OCI-LY7 (cell line): ENCODE measurements around the gene CRY2. TPM values are rescaled to one million over a fixed set of nuclear protein-coding genes. Genes with fewer than 3 reads are reported as not detected.

ENCODE experiments used
- BruUV-seq: library from RNA; stranded (reverse); fragments of 400-500 nt; replicated peaks from 2 replicates; lab custom pipeline; 2021; lab: Mats Ljungman, UMichigan
- CTCF ChIA-PET: fragments of 300-600 bp; sonication (Branson Sonifier 250); formaldehyde crosslinking; loops from one replicate; lab custom pipeline; 2022; ENCODE audit warnings: antibody characterized with exemption; ENCODE audit not compliant: unreplicated experiment; lab: Charles Lee
- POLR2A ChIA-PET: fragments of 300-600 bp; sonication (Branson Sonifier 250); formaldehyde crosslinking; loops from one replicate; lab custom pipeline; 2022; ENCODE audit warnings: antibody characterized with exemption; lab: Charles Lee
- DNase-seq: peaks from one replicate; pipeline ENCODE4 v3.0.0-alpha.2; 2015; ENCODE audit warnings: low spot score
- H2AFZ ChIP-seq: fragments of 200-600 bp; sonication (generic), shearing (Covaris generic); 2 replicates; pipeline ENCODE4 v1.6.1; 2014; ENCODE audit warnings: mild to moderate bottlenecking, antibody characterized with exemption, low read length, moderate library complexity
- H3K27ac ChIP-seq: fragments of 200-600 bp; sonication (generic); 2 replicates; pipeline ENCODE4 v1.5.1; 2014; ENCODE audit warnings: mixed run types, low read depth, mild to moderate bottlenecking, moderate library complexity, low read length, inconsistent platforms; ENCODE audit not compliant: poor library complexity, severe bottlenecking
- H3K36me3 ChIP-seq: fragments of 200-600 bp; sonication (generic); 2 replicates; pipeline ENCODE4 v1.6.1; 2014; ENCODE audit warnings: mild to moderate bottlenecking, antibody characterized with exemption, low read length, moderate library complexity, mixed read lengths; ENCODE audit not compliant: insufficient read depth
- H3K4me1 ChIP-seq: fragments of 200-600 bp; sonication (generic); 2 replicates; pipeline ENCODE4 v1.5.1; 2014; ENCODE audit warnings: mild to moderate bottlenecking, low read length; ENCODE audit not compliant: insufficient read depth, poor library complexity, severe bottlenecking
- H3K4me2 ChIP-seq: fragments of 200-600 bp; sonication (generic); 2 replicates; pipeline ENCODE4 v1.6.1; 2014; ENCODE audit warnings: mild to moderate bottlenecking, low read length
- H3K4me3 ChIP-seq: fragments of 200-600 bp; sonication (generic); 2 replicates; pipeline ENCODE4 v1.5.1; 2014; ENCODE audit warnings: mild to moderate bottlenecking, low read depth, low read length; ENCODE audit not compliant: poor library complexity, severe bottlenecking
- H3K79me2 ChIP-seq: fragments of 200-600 bp; sonication (generic); 2 replicates; pipeline ENCODE4 v1.6.1; 2016; ENCODE audit warnings: low read depth, mild to moderate bottlenecking, low read length, moderate library complexity, mixed read lengths; ENCODE audit not compliant: insufficient read depth
- H3K9me2 ChIP-seq: fragments of 200-600 bp; sonication (generic); 2 replicates; pipeline ENCODE4 v1.6.1; 2016; ENCODE audit warnings: mild to moderate bottlenecking, low read length, mixed read lengths; ENCODE audit not compliant: insufficient read depth
- H3K9me3 ChIP-seq: fragments of 200-600 bp; sonication (generic); 2 replicates; pipeline ENCODE4 v1.6.1; 2014; ENCODE audit warnings: mild to moderate bottlenecking, mixed run types, low read length, mixed read lengths
- H4K20me1 ChIP-seq: fragments of 200-600 bp; sonication (generic); 2 replicates; pipeline ENCODE4 v1.6.1; 2014; ENCODE audit warnings: mild to moderate bottlenecking, antibody characterized with exemption, low read length, moderate library complexity, mixed read lengths; ENCODE audit not compliant: insufficient read depth
- EZH2phosphoT487 ChIP-seq: fragments of 200-600 bp; sonication (generic); IDR thresholded peaks from 2 replicates; pipeline ENCODE4 v1.6.1; 2018; ENCODE audit warnings: low read depth, borderline replicate concordance, mild to moderate bottlenecking, mixed run types, antibody characterized with exemption, low read length, moderate library complexity, mixed read lengths
- intact Hi-C: fragments of 100-400 bp; cut with micrococcal nuclease; formaldehyde crosslinking; loops from one replicate; pipeline ENCODE4 v1.10.0; 2022; ENCODE audit not compliant: unreplicated experiment
- total RNA-seq, 2 experiments: library from RNA; depleted of rRNA in 1 of 2; stranded (reverse); fragments of >200 nt in 1 of 2; shearing (Covaris generic) in 1 of 2; gene quantifications; 2 replicates each; pipeline ENCODE4 v1.2.3, GENCODE V29; 2014 to 2022
- TF ChIP-seq, protein P1 (sequence below): fragments of 200-600 bp; sonication (generic); conservative IDR thresholded peaks from 2 replicates; pipeline ENCODE4 v1.5.1; 2014; ENCODE audit warnings: mild to moderate bottlenecking, antibody characterized with exemption, low read length, moderate library complexity, mixed read lengths

CRY2 gene
- total RNA-seq, 2 experiments from 2014 or later = 19.2 to 24.6 TPM

DNA sequence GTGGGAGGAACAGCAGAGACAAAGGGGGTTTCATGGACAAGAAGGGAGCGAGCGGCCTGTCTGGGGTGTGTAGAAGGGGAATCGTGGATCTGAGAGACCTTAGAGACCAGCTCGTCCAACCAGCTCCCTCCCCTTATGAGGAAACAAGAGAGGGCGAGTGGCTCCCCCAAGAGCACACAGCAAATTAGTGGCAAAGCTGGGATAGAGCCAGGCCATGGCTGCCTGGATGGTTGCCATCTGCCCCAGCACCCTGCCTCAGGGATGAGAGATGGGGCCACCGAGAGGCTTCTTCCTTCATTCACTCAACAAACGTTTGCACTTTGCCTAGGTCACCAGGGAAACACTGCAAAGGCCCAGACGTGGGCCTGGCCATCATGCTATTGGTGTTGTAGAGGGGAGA is 42.3 kb downstream of the CRY2 start:
- intact Hi-C loops = no loop called here

DNA sequence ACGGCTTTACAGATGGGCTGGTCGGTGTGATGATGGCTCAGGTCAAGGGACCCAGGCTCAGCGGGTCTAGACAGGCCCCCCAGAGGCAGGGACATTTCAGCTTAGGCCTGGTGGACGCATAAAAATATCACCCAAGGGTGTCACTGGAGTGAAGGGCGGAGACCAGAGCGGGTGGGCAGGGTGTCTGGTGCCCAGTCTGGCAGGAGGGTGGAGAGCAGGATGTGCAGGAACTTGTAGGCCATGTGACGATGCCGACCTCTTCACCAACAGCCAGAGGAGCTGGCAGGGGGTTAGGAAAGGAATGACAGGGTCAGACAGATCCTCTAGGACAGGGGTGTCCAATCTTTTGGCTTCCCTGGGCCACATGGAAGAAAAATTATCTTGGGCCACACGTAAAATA is 42.7 kb downstream of the CRY2 start:
- H3K27ac ChIP-seq = no peak overlapping the region
- TF ChIP-seq EZH2phosphoT487 = no peak
- TF ChIP-seq, protein P1, sequence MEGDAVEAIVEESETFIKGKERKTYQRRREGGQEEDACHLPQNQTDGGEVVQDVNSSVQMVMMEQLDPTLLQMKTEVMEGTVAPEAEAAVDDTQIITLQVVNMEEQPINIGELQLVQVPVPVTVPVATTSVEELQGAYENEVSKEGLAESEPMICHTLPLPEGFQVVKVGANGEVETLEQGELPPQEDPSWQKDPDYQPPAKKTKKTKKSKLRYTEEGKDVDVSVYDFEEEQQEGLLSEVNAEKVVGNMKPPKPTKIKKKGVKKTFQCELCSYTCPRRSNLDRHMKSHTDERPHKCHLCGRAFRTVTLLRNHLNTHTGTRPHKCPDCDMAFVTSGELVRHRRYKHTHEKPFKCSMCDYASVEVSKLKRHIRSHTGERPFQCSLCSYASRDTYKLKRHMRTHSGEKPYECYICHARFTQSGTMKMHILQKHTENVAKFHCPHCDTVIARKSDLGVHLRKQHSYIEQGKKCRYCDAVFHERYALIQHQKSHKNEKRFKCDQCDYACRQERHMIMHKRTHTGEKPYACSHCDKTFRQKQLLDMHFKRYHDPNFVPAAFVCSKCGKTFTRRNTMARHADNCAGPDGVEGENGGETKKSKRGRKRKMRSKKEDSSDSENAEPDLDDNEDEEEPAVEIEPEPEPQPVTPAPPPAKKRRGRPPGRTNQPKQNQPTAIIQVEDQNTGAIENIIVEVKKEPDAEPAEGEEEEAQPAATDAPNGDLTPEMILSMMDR = no peak
- no TSS peak for BruUV-seq
- H3K4me1 ChIP-seq = no peaks in the 10 kb centered on the region
- no peak overlapping the region for H3K4me3 ChIP-seq
- no peaks in the 10 kb centered on the region for H3K9me2 ChIP-seq
- H3K36me3 ChIP-seq = no peaks in the 10 kb centered on the region
- no peaks in the 10 kb centered on the region for H4K20me1 ChIP-seq
- no peaks in the 10 kb centered on the region for H3K79me2 ChIP-seq
- DNase-seq = no peak
- no peak overlapping the region for H3K4me2 ChIP-seq
- POLR2A ChIA-PET = no interaction called here
- intact Hi-C loops = no loop called here
- CTCF ChIA-PET = no interaction called here
- H2AFZ ChIP-seq = no peak overlapping the region
- no peaks in the 10 kb centered on the region for H3K9me3 ChIP-seq

More for the DNA sequence above, 42.3 kb downstream of the CRY2 start:
- ChIA-PET POLR2A (no interaction called here), CTCF (no interaction called here)
- Histone ChIP-seq H3K9me3 (no peaks in the 10 kb centered on the region), H3K4me2 (no peak overlapping the region), H3K27ac (no peak overlapping the region), H3K36me3 (no peaks in the 10 kb centered on the region), H3K79me2 (no peaks in the 10 kb centered on the region), H2AFZ (no peak overlapping the region), H3K9me2 (no peaks in the 10 kb centered on the region), H4K20me1 (no peaks in the 10 kb centered on the region), H3K4me1 (no peaks in the 10 kb centered on the region), H3K4me3 (no peak overlapping the region)
- TF ChIP-seq, protein P1 = no peak
- no peak for TF ChIP-seq EZH2phosphoT487
- BruUV-seq = no TSS peak
- DNase-seq = no peak

DNA sequence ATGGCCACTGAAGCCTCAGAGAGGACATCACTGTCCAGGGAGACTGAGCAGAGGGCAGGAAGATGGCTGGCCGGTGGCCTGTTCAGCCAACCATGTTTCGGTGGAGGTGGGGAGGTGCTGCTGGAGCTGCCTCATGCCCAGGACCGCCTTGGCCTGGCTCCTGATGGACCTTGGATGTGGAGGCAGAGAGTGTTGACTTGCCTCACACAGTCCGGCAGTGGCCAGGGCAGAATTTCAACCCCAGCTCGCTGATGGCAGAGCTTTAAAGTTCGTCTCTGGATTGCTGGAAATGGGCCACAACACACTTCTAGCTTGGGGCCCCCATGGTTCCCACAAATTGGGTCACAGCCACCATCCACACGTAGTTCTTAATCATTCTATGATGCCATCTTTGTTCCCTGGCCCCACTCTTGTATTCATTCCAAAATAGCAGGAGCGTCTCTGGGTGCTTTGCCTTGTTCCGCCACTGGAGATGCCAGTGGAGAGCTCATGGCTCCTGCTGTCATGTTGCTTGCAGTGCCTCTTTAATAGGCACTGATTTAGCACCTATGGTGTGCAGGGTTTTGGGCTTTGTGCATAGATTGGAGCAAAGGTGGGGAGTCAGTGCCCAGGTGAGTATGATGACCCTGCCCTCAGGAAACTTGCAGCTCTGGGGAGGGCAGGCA is 43.7 kb downstream of the CRY2 start:
- Histone ChIP-seq H3K36me3 (no peaks in the 10 kb centered on the region), H3K79me2 (no peaks in the 10 kb centered on the region), H4K20me1 (no peaks in the 10 kb centered on the region), H3K4me3 (no peak overlapping the region), H3K4me1 (no peaks in the 10 kb centered on the region), H3K4me2 (no peak overlapping the region), H3K9me3 (no peaks in the 10 kb centered on the region), H3K9me2 (no peaks in the 10 kb centered on the region), H3K27ac (no peak overlapping the region), H2AFZ (no peak overlapping the region)
- ChIA-PET POLR2A (interaction anchor here (0.6 kb wide), 1 partner anchor 114 kb away, joined by 3 read pairs; no protein-coding TSS in a partner anchor), CTCF (no interaction called here)
- no TSS peak for BruUV-seq
- no peak for DNase-seq
- TF ChIP-seq EZH2phosphoT487 = no peak
- TF ChIP-seq, protein P1 = no peak
- intact Hi-C loops = no loop called here
